RWPE2 (cell line): ENCODE results near the gene KIF21A.

Source experiments
- ATAC-seq: fragments of 200-7000 bp; cut with Tn5 transposase; 3 replicates; pipeline ENCODE4 v1.9.1; 2021; ENCODE audit warnings: low read depth
- DNase-seq: peaks from one replicate; pipeline ENCODE4 v3.0.0-alpha.2; 2020; ENCODE audit warnings: low spot score
- H3K27ac ChIP-seq: fragments of 450-650 bp; 2 replicates; pipeline ENCODE4 v1.5.1; 2017; ENCODE audit warnings: mild to moderate bottlenecking; ENCODE audit not compliant: poor library complexity, severe bottlenecking
- H3K27me3 ChIP-seq: fragments of 250-450 bp; sonication (Bioruptor Pico); 2 replicates; pipeline ENCODE4 v1.5.1; 2021; ENCODE audit warnings: mild to moderate bottlenecking, moderate library complexity; ENCODE audit not compliant: insufficient read depth, poor library complexity, severe bottlenecking
- H3K36me3 ChIP-seq: fragments of 250-450 bp; sonication (Bioruptor Pico); 2 replicates; pipeline ENCODE4 v1.5.1; 2020; ENCODE audit warnings: low read depth, mild to moderate bottlenecking, moderate library complexity
- H3K4me1 ChIP-seq: fragments of 250-450 bp; sonication (Bioruptor Pico); 2 replicates; pipeline ENCODE4 v1.5.1; 2021; ENCODE audit warnings: mild to moderate bottlenecking, moderate library complexity; ENCODE audit not compliant: insufficient read depth, poor library complexity, severe bottlenecking
- H3K4me3 ChIP-seq: fragments of 250-450 bp; sonication (Bioruptor Pico); 2 replicates; pipeline ENCODE4 v1.5.1; 2021; ENCODE audit warnings: mild to moderate bottlenecking, moderate library complexity; ENCODE audit not compliant: severe bottlenecking
- H3K9me3 ChIP-seq: fragments of 250-450 bp; sonication (Bioruptor Pico); 2 replicates; pipeline ENCODE4 v1.5.1; 2021; ENCODE audit warnings: mild to moderate bottlenecking, moderate library complexity; ENCODE audit not compliant: severe bottlenecking
- CTCF ChIP-seq: fragments of 450-650 bp; IDR thresholded peaks from one replicate; pipeline ENCODE4 v1.5.1; 2017; ENCODE audit warnings: mild to moderate bottlenecking, moderate library complexity; ENCODE audit not compliant: poor library complexity, severe bottlenecking

The KIF21A gene

GRCh38 chr12:39354955-39355354 is 88.0 kb downstream of the KIF21A start:
- no peak for DNase-seq
- no peaks in the 10 kb centered on the region for H3K4me1 ChIP-seq
- no peak; the same call in 2 of the 3 replicates for ATAC-seq
- no peak overlapping the region for H3K27ac ChIP-seq
- H3K27me3 ChIP-seq, result no peaks in the 10 kb centered on the region
- H3K4me3 ChIP-seq, result no peak overlapping the region
- no peak for TF ChIP-seq CTCF
- peaks cover 14% of the 10 kb centered on the region for H3K36me3 ChIP-seq
- H3K9me3 ChIP-seq, result no peaks in the 10 kb centered on the region

GRCh38 chr12:39352471-39353017 is 90.4 kb downstream of the KIF21A start:
- ATAC-seq (no peak), DNase-seq (no peak)
- no peak for TF ChIP-seq CTCF
- peaks cover 14% of the 10 kb centered on the region for H3K36me3 ChIP-seq
- H3K9me3 ChIP-seq, result no peaks in the 10 kb centered on the region
- no peaks in the 10 kb centered on the region for H3K4me1 ChIP-seq
- no peak overlapping the region for H3K27ac ChIP-seq
- H3K27me3 ChIP-seq, result no peaks in the 10 kb centered on the region
- no peak overlapping the region for H3K4me3 ChIP-seq

GRCh38 chr12:39351153-39351552 is 91.8 kb downstream of the KIF21A start:
- DNase-seq, result no peak
- H3K27me3 ChIP-seq, result no peaks in the 10 kb centered on the region
- no peak overlapping the region for H3K27ac ChIP-seq
- no peak for TF ChIP-seq CTCF
- no peaks in the 10 kb centered on the region for H3K4me1 ChIP-seq
- ATAC-seq, result no peak
- no peaks in the 10 kb centered on the region for H3K9me3 ChIP-seq
- no peak overlapping the region for H3K4me3 ChIP-seq
- peaks cover 9% of the 10 kb centered on the region for H3K36me3 ChIP-seq

GRCh38 chr12:39348941-39349626 is 93.8 kb downstream of the KIF21A start:
- Histone ChIP-seq H3K27me3 (no peaks in the 10 kb centered on the region), H3K4me3 (no peak overlapping the region), H3K4me1 (no peaks in the 10 kb centered on the region), H3K9me3 (no peaks in the 10 kb centered on the region), H3K27ac (no peak overlapping the region), H3K36me3 (peaks cover 5% of the 10 kb centered on the region)
- no peak for DNase-seq
- no peak for TF ChIP-seq CTCF
- no peak for ATAC-seq

- Histone ChIP-seq H3K9me3 (no peaks in the 10 kb centered on the region), H3K27me3 (no peaks in the 10 kb centered on the region), H3K4me3 (no peak overlapping the region), H3K27ac (no peak overlapping the region), H3K4me1 (no peaks in the 10 kb centered on the region), H3K36me3 (peaks cover 5% of the 10 kb centered on the region)
- no peak for ATAC-seq
- TF ChIP-seq CTCF, result no peak
- no peak for DNase-seq
Observed at GRCh38 chr12:39348523-39348922, 94.4 kb downstream of the KIF21A start.
